HG03175 (cell line): ENCODE results near the gene FSTL4.

ENCODE experiments used
- ATAC-seq: cut with Tn5 transposase; IDR thresholded peaks from one replicate; pipeline ENCODE4 v1.9.1; 2021; ENCODE audit warnings: mild to moderate bottlenecking, moderate library complexity; ENCODE audit not compliant: unreplicated experiment

The FSTL4 gene

GRCh38 chr5:133612249-133612860, at the start of gene FSTL4:
TSS of gene FSTL4 (minus strand) at chr5:133612541.
- ATAC-seq, result no peak

DNA sequence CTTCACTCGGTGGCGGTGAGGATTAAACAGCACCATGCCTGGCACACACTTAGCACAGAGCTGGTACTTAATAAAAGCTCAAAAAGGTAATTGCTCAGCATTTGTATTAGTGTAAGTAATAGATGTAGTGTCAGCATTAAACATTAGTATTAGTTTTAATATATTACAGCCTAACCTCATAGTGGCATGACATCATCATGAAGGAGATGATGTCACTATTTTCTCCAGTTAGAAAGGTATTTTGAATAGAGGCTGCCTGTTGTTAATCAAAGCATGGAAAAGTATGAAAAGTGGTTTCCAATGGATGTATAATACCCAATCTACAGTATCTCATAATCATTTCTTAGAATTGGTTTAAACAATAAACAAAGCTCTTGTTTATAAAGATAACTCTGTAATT, 49.0 kb upstream of the FSTL4 start:
- no peak for ATAC-seq

DNA sequence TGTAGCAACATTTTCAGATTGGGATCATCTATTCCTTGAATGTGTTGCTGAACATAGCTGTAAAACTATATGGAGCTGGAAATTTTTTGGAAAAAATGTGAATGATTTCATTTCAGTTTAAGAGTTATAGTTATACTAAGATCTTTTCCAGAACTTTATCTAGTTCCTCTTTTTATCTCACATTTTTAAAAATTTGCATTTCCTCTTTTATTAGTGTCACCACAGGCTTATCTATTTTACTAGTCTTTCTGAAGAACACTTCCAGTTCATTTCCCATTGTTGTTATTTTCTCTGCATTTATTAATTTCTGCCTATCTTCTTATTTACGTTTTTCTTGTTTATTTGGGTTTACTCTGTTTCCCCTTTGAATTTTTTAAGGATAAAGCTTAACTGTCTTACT, 46.0 kb upstream of the FSTL4 start:
- no peak for ATAC-seq

DNA sequence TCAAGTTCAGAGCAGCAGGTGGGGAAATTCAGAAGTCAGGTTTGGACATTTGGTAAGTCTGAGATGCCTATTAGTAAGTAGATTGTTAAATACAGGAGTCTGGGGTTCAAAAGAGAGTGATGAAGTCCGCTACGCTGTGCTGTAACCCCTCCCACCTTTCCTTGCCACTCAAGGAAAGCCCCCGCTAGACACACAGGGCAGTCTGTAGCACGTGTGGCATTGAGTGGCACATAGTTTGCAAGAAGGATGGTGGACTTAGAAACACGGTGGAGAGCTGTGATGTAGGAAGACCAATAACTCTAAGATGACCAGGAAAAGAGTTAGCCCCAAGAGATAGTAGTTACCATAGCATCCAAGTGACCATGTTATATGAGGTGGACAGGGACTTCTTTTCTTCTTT, 44.7 kb upstream of the FSTL4 start:
- no peak for ATAC-seq

DNA sequence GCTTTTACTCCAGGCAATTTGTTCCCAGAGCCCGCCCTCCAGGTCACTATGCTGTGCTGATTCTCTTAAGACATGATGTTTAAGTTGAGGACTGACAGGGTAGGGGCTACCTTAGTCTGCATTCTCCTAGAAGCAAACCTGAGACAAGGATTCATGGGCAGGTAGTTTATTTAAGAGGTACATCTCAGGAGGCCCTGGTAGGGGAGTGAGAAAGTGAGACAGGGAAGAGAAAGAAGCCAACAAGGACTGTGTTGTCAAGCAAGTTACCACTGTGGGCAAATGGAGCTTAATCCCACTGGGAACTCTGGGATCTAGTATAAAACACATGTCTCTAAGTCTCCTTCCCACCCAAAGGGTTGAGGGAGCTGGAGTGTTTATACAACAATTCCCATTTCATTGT, 43.6 kb upstream of the FSTL4 start:
- no peak for ATAC-seq

GRCh38 chr5:133653760-133654049, 41.4 kb upstream of the FSTL4 start:
- ATAC-seq, result no peak

DNA sequence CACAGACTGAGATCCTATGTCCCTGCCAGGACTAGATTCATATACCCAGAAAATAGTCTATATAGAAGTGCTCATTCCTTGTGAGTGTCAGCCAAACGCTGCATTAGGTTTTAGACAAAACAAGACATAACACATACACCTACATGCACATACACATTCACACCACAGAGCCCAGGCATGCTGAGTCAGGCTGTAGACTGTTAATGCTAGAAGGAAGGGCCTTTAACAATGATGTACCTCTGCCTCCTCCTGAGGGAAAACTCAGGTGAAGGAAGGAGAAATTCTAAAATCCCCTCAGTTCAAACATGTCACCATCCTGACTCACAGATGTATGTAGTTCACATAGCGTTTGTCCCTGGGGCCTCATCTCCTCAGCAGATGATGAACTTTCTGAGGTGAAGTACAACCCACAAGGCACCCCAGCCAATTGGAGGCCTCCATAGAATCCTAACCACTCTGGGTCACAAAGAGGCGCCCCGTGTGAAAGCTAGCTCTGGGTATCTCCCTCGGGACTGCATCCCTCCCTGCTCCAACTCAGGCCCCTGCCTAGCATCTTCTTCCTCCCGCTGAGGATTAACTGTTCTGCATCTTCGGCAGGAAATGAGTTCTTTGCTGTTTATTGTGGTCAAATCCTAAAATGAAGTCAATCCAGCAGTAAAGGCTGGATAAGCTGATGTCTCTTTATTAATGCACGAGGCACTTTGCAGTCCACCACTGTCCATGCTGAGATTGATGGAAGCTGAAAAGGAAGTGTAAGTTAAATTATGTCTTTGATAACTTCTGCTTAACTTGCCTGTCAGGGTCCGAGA, 40.8 kb upstream of the FSTL4 start:
- no peak for ATAC-seq

GRCh38 chr5:133644000-133644865, 31.9 kb upstream of the FSTL4 start:
- ATAC-seq, result no peak

GRCh38 chr5:133643365-133643764, 31.0 kb upstream of the FSTL4 start:
- ATAC-seq, result no peak

GRCh38 chr5:133642153-133642722, 29.9 kb upstream of the FSTL4 start:
- no peak for ATAC-seq

DNA sequence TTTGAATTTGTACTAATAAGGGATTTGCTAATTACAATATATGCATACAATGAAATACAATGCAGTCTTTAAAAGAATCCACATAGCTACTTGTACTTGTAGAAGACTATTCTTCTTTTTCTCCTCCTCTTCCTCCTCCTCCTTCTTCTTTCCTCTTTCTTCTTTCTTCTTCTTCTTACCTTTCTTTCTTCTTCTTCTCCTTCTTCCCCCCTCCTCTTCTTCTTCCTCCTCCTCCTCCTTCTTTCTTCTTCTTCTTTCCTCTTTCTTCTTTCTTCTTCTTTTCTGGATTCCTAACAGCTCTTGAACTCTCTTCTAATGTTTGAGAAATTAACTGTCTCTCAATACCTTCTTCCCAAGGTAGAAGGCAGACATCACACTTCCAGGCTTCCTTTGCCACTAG, 29.3 kb upstream of the FSTL4 start:
- ATAC-seq, result no peak

GRCh38 chr5:133639850-133640528, 27.6 kb upstream of the FSTL4 start:
- ATAC-seq, result no peak

- no peak for ATAC-seq
Observed at GRCh38 chr5:133638436-133638835, 26.1 kb upstream of the FSTL4 start.

DNA sequence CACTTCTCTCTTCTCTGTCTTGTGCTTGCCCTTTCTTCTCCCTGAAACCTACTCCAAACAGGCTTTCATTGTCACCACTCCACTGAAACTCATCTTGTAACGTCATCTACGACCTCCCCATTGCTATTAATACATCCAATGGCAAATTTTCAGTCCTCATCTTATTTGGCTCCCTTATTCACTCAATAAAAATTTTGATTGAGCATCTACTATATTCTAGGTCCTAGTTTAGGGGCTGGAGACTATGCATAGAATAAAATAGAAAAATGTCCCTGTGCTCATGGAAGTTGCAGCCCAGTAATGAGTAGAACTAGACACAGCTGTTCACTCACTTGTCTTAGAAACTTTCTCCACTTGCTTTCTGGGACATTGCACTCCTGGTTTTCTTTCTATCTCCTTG, 24.9 kb upstream of the FSTL4 start:
- no peak for ATAC-seq

DNA sequence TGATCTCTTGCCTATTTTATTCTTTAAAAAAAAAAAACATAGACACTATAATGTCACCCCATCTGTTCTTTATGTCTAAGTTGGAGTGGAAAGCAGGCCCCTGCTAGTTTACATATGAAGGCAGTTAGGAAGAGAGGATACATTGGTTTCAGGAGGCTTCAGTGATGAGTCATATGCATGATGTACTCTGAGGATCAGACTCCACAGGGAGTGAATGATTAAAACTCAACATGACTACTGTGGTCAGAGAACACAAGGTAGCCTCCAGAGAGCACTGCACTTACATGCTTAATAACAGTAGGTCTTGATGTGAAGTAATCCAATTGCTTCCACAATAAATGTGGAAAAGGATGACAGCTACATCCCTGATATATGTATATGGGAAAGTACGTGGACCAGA, 22.7 kb upstream of the FSTL4 start:
- ATAC-seq, result no peak

- no peak for ATAC-seq
Observed at GRCh38 chr5:133627180-133627579, 14.8 kb upstream of the FSTL4 start.

- ATAC-seq, result no peak
Observed at GRCh38 chr5:133624316-133624715, 12.0 kb upstream of the FSTL4 start.

- ATAC-seq, result no peak
Observed at GRCh38 chr5:133618141-133618540, 5.8 kb upstream of the FSTL4 start.

- no peak for ATAC-seq
Observed at GRCh38 chr5:133613743-133614142, 1.4 kb upstream of the FSTL4 start.

- no peak for ATAC-seq
Observed at GRCh38 chr5:133613184-133613583, 843 bp upstream of the FSTL4 start.
